SK-N-MC (cell line): Measurements from ENCODE around the gene HOXC9.

ENCODE experiments used
- DNase-seq: peaks from one replicate; pipeline ENCODE4 v3.0.0-alpha.2; 2011; ENCODE audit warnings: low read depth, low spot score
- H3K27ac ChIP-seq: fragments of 200-600 bp; sonication (generic); 2 replicates; pipeline ENCODE4 v1.5.1; 2016; ENCODE audit warnings: mixed run types
- H3K36me3 ChIP-seq: fragments of 200-600 bp; sonication (generic); 2 replicates; pipeline ENCODE4 v1.6.1; 2017; ENCODE audit warnings: antibody characterized with exemption, low read length, mixed read lengths; ENCODE audit not compliant: insufficient read depth
- H3K4me3 ChIP-seq: fragments of 200-600 bp; sonication (generic); 2 replicates; pipeline ENCODE4 v1.5.1; 2016
- H3K9ac ChIP-seq: fragments of 200-600 bp; sonication (generic); 2 replicates; pipeline ENCODE4 v1.8.0; 2017; ENCODE audit warnings: mixed run types, mixed read lengths; ENCODE audit not compliant: insufficient read length
- H3K9me3 ChIP-seq: fragments of 200-600 bp; sonication (generic); 2 replicates; pipeline ENCODE4 v1.6.1; 2017; ENCODE audit warnings: low read depth, mild to moderate bottlenecking, antibody characterized with exemption, low read length, moderate library complexity, mixed read lengths
- EZH2 ChIP-seq: fragments of 200-600 bp; sonication (generic); IDR thresholded peaks from one replicate; pipeline ENCODE4 v1.6.1; 2017; ENCODE audit warnings: antibody characterized with exemption
- FOXP2 ChIP-seq: optimal IDR thresholded peaks from 2 replicates; pipeline ENCODE3; 2011; ENCODE audit warnings: mild to moderate bottlenecking, moderate library complexity; ENCODE audit not compliant: insufficient read depth; ENCODE audit errors: extremely low read length, control extremely low read depth
- POLR2AphosphoS5 ChIP-seq: IDR thresholded peaks from 2 replicates; pipeline ENCODE4 v1.6.1; 2012; ENCODE audit warnings: mild to moderate bottlenecking, low read depth, low read length, borderline replicate concordance

Gene HOXC9

GRCh38 chr12:54046809-54047159, 46.8 kb downstream of the HOXC9 start:
- no peak overlapping the region for H3K4me3 ChIP-seq
- H3K9ac ChIP-seq, result no peak overlapping the region
- no peak for TF ChIP-seq FOXP2
- no peak overlapping the region for H3K27ac ChIP-seq
- H3K36me3 ChIP-seq, result no peaks in the 10 kb centered on the region
- H3K9me3 ChIP-seq, result no peaks in the 10 kb centered on the region
- DNase-seq, result no peak

DNA sequence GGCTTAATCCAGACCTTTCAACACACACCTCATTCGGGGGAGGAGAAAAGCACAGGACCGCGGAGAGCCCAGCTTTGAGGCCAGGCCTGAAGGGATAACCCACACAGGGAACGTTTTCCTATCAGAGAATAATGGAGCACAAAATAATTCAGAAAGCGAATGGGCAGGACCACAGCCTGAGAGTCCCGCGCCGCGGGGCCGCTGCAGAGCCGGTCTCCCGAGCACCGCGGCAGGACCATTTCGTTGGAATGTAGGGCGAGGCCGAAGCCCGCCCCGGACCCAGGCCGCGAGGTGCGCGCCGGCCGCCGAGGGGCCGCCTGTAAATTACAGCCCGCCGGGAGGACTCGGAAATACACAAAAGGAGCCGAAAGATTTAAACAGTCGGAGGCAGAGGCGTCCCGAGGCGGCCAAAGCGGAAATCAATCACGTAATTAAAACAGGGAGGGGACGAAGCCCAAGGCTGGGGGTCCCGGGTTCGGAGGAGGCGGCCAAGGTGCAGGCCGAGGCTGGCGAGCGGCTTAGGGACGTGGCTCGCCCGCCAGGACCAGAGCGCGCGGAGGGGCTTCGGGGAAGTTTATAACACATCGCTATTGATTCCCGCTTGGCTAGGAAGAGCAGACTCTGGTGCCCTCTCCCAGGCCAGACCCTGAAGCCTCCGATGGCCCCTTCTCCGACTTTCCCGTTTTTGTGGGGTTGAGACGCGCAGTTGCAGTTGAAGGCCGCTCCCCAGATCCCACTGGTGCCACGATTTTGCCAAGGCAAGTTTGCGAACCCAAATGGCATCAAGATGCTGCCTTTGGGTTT, 47.4 kb downstream of the HOXC9 start:
- no peak overlapping the region for H3K9ac ChIP-seq
- no peak overlapping the region for H3K27ac ChIP-seq
- H3K4me3 ChIP-seq, result no peak overlapping the region

DNA sequence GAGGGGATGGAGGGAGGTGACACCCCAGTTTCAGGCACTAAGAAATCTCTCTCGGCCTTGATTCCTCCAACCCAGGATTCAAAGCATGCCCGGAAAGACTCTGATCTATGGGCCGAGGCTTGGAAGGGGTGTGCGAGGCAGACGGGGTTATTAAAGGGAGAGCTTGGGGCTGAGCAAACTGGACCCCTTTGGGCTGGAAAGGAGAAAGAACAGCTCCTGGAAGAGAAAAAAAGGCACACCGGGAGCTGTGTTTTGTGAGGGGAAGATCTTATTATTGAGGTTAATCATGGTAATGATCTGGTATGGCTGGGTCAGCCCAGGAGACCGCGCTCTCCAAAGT, 48.0 kb downstream of the HOXC9 start:
- TF ChIP-seq FOXP2 (no peak), EZH2 (no peak), POLR2AphosphoS5 (no peak)
- Histone ChIP-seq H3K9ac (no peak overlapping the region), H3K4me3 (no peak overlapping the region), H3K27ac (no peak overlapping the region), H3K9me3 (no peaks in the 10 kb centered on the region), H3K36me3 (no peaks in the 10 kb centered on the region; the same call in 1 of the 2 replicates)
- DNase-seq, result no peak

More for the DNA sequence above, 47.4 kb downstream of the HOXC9 start:
- H3K36me3 ChIP-seq, result no peaks in the 10 kb centered on the region
- no peak for DNase-seq
- no peaks in the 10 kb centered on the region for H3K9me3 ChIP-seq
- TF ChIP-seq EZH2 (no peak), POLR2AphosphoS5 (no peak), FOXP2 (no peak)

DNA sequence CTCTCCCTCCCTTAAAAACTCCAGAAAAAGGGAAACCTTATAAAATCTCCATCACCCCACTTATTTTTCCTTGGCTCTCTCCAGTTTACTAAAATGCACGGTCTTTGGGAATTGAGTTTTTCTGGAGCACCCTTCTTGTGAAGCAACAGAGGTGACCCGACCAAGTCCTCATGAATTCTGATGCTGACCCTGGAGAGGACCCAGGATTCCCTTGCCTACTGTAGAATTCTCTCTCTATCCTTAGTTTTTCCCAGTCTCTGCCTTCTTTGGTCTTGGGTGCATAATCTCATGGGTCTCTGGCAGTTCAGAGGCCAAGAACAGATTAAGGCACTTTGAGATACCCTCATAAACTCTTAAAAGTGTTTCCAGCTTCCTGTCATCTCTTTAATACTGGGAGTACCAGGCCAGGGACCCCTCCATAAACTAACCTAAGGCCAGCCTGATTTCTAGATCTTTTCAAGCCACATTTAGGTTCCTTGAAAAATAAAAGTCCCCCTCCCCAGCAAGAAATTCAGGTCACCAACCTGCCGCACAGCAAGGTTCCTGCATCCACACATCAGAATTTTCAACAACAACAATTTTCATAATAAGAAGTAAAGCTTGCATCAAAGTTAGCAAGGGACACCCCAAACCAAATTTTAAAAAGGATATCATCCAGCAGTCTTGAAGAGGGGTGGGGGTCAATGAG, 48.6 kb downstream of the HOXC9 start:
- Histone ChIP-seq H3K9me3 (no peaks in the 10 kb centered on the region), H3K4me3 (no peak overlapping the region), H3K36me3 (no peaks in the 10 kb centered on the region; the same call in 1 of the 2 replicates), H3K27ac (no peak overlapping the region), H3K9ac (no peak overlapping the region)
- DNase-seq, result no peak
- no peak for TF ChIP-seq FOXP2
- no peak for TF ChIP-seq EZH2
- TF ChIP-seq POLR2AphosphoS5, result no peak

DNA sequence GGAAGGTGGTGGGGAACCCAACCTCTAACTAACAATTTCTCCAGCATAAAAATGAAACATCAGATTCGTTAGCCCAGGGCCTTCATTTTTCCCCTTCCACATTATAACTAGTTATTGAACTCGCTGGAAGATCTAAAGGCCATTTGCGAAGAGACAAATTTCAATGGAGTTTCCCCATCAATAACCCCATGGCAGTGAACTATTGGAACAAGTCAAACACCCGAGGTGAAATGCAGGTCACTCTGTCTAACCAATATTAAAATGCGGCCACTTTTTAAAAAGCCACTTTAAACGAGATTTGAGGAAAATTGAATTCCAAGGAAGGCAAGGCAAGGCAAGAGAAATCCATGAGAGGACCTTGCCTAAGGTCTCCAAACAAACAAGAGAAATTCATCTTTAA, 49.1 kb downstream of the HOXC9 start:
- TF ChIP-seq POLR2AphosphoS5 (no peak), EZH2 (no peak), FOXP2 (no peak)
- H3K9ac ChIP-seq, result no peak overlapping the region
- no peaks in the 10 kb centered on the region for H3K9me3 ChIP-seq
- no peaks in the 10 kb centered on the region; the same call in 1 of the 2 replicates for H3K36me3 ChIP-seq
- no peak for DNase-seq
- H3K4me3 ChIP-seq, result no peak overlapping the region
- H3K27ac ChIP-seq, result no peak overlapping the region

- TF ChIP-seq POLR2AphosphoS5, result no peak
- TF ChIP-seq FOXP2, result no peak
- no peak for TF ChIP-seq EZH2
These were observed 50.5 kb downstream of the HOXC9 start for GRCh38 chr12:54050482-54050810.

DNA sequence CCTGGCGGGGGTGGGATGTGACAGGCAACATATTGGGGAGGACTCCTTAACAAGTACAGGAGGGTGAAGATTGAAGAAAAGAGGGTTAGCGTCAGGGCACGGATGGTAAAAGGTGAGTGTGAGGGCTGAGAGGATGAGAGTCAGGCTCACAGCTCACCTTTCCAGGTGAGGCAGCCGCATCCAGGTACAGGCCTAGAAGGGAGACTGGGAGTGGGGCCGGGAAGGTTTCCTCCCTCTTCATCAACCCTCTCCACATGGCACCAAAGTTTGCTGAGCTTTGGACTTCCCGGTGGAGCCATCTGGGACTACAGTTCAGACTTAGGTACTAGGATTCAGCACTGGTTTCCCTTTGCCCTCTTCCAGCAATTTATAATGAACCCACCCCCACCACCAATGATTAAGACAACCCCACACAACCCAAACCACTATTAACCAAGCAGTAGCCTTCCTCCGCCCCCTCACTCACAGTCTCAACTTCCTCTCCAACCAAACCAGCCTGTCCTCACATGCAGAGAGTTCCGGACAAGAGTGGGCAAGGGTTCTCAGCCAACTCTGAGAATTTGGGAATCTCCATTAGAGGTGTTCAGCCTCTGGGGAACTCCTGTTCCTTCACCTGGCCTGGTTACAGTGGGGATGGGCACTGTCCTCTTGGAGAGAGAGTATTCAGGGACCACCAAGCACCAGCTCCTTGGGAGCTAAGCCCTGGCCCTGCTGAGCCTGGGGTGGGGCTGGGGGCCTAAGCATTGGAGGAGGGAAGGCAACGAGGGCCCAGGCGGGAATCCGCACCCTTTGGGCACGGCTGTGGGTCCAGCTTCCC, 51.3 kb downstream of the HOXC9 start:
- TF ChIP-seq EZH2 (no peak), POLR2AphosphoS5 (no peak), FOXP2 (no peak)
- Histone ChIP-seq H3K9ac (peak overlapping the region; percentile 8), H3K4me3 (peak overlapping the region; percentile 70), H3K9me3 (no peaks in the 10 kb centered on the region), H3K27ac (no peak overlapping the region), H3K36me3 (peaks cover 4% of the 10 kb centered on the region; the same call in 1 of the 2 replicates)
- no peak for DNase-seq

More at GRCh38 chr12:54050482-54050810, 50.5 kb downstream of the HOXC9 start:
- peaks cover 4% of the 10 kb centered on the region; the same call in 1 of the 2 replicates for H3K36me3 ChIP-seq
- H3K9ac ChIP-seq, result no peak overlapping the region
- H3K9me3 ChIP-seq, result no peaks in the 10 kb centered on the region
- H3K4me3 ChIP-seq, result no peak overlapping the region
- H3K27ac ChIP-seq, result no peak overlapping the region
- no peak for DNase-seq

- H3K27ac ChIP-seq, result no peak overlapping the region
- no peak for DNase-seq
- H3K4me3 ChIP-seq, result peak overlapping the region; percentile 70
- H3K9ac ChIP-seq, result peak overlapping the region; percentile 8
- H3K36me3 ChIP-seq, result peaks cover 4% of the 10 kb centered on the region; the same call in 1 of the 2 replicates
- H3K9me3 ChIP-seq, result no peaks in the 10 kb centered on the region
- peak; percentile 49; the same call in 1 of the 2 replicates for TF ChIP-seq POLR2AphosphoS5
- peak; percentile 66 for TF ChIP-seq FOXP2
- TF ChIP-seq EZH2, result no peak
These were observed 52.0 kb downstream of the HOXC9 start for GRCh38 chr12:54051874-54052437.
